HL-60 (cell line): ENCODE data around the gene ATP12A.

Experiments used
- DNase-seq, 2 experiments: peaks; one replicate each; pipeline ENCODE4 v3.0.0-alpha.2; 2010 to 2020; ENCODE audit warnings: low read depth in 1 of 2, low spot score in 1 of 2
- H3K27ac ChIP-seq: fragments of 250-450 bp; sonication (Bioruptor Pico); replicated peaks from 2 replicates; pipeline ENCODE4 v1.5.1; 2020; ENCODE audit warnings: mild to moderate bottlenecking, moderate library complexity
- H3K27me3 ChIP-seq: fragments of 250-450 bp; sonication (Bioruptor Pico); 2 replicates; pipeline ENCODE4 v1.5.1; 2021; ENCODE audit warnings: mild to moderate bottlenecking, moderate library complexity; ENCODE audit not compliant: insufficient read depth, poor library complexity, severe bottlenecking
- H3K4me3 ChIP-seq: replicated peaks from 2 replicates; pipeline ENCODE4 v1.5.1; 2011; ENCODE audit warnings: mild to moderate bottlenecking, control low read depth, low read length; ENCODE audit not compliant: insufficient read depth
- GABPA ChIP-seq: IDR thresholded peaks from 2 replicates; pipeline ENCODE4 v1.6.1; 2012; ENCODE audit warnings: low read depth
- POLR2AphosphoS5 ChIP-seq: IDR thresholded peaks from 2 replicates; pipeline ENCODE4 v1.6.1; 2012; ENCODE audit warnings: low read depth
- SPI1 ChIP-seq: IDR thresholded peaks from 2 replicates; pipeline ENCODE4 v1.6.1; 2012; ENCODE audit warnings: low read depth, mild to moderate bottlenecking, borderline replicate concordance
- TF ChIP-seq, protein P1 (sequence below): IDR thresholded peaks from one replicate; pipeline ENCODE4 v1.5.1; 2011; ENCODE audit warnings: low read length, control low read depth, inconsistent platforms; ENCODE audit not compliant: insufficient read depth
- TF ChIP-seq, protein P2 (sequence below): IDR thresholded peaks from 2 replicates; pipeline ENCODE4 v1.6.1; 2012; ENCODE audit warnings: low read depth; ENCODE audit not compliant: insufficient replicate concordance

ATP12A gene

DNA sequence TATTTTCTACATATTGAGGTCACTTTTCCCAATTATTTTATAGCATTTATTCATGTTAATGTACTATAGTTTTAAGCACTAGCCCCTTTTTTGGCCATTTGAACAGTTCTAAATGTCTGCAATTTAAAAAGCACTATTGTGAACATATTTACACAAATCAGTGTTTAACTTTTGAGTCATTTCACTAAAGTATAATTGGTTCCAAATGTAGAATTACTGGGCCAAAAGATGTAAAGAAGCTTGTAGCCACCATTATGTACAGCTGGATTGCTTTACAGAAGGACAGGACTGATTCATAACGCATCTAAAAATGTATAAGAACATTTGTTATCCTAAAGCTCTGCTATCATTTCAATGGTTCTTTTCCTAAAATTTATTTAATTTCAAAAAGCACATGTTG, 16.6 kb upstream of the ATP12A start:
- H3K4me3 ChIP-seq = no peak overlapping the region
- H3K27ac ChIP-seq = no peak overlapping the region
- H3K27me3 ChIP-seq = no peaks in the 10 kb centered on the region
- no peak for DNase-seq
- no peak for TF ChIP-seq POLR2AphosphoS5
- TF ChIP-seq SPI1 = no peak
- TF ChIP-seq, protein P1, sequence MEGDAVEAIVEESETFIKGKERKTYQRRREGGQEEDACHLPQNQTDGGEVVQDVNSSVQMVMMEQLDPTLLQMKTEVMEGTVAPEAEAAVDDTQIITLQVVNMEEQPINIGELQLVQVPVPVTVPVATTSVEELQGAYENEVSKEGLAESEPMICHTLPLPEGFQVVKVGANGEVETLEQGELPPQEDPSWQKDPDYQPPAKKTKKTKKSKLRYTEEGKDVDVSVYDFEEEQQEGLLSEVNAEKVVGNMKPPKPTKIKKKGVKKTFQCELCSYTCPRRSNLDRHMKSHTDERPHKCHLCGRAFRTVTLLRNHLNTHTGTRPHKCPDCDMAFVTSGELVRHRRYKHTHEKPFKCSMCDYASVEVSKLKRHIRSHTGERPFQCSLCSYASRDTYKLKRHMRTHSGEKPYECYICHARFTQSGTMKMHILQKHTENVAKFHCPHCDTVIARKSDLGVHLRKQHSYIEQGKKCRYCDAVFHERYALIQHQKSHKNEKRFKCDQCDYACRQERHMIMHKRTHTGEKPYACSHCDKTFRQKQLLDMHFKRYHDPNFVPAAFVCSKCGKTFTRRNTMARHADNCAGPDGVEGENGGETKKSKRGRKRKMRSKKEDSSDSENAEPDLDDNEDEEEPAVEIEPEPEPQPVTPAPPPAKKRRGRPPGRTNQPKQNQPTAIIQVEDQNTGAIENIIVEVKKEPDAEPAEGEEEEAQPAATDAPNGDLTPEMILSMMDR = no peak
- TF ChIP-seq GABPA = no peak
- TF ChIP-seq, protein P2, sequence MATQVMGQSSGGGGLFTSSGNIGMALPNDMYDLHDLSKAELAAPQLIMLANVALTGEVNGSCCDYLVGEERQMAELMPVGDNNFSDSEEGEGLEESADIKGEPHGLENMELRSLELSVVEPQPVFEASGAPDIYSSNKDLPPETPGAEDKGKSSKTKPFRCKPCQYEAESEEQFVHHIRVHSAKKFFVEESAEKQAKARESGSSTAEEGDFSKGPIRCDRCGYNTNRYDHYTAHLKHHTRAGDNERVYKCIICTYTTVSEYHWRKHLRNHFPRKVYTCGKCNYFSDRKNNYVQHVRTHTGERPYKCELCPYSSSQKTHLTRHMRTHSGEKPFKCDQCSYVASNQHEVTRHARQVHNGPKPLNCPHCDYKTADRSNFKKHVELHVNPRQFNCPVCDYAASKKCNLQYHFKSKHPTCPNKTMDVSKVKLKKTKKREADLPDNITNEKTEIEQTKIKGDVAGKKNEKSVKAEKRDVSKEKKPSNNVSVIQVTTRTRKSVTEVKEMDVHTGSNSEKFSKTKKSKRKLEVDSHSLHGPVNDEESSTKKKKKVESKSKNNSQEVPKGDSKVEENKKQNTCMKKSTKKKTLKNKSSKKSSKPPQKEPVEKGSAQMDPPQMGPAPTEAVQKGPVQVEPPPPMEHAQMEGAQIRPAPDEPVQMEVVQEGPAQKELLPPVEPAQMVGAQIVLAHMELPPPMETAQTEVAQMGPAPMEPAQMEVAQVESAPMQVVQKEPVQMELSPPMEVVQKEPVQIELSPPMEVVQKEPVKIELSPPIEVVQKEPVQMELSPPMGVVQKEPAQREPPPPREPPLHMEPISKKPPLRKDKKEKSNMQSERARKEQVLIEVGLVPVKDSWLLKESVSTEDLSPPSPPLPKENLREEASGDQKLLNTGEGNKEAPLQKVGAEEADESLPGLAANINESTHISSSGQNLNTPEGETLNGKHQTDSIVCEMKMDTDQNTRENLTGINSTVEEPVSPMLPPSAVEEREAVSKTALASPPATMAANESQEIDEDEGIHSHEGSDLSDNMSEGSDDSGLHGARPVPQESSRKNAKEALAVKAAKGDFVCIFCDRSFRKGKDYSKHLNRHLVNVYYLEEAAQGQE = no peak

DNA sequence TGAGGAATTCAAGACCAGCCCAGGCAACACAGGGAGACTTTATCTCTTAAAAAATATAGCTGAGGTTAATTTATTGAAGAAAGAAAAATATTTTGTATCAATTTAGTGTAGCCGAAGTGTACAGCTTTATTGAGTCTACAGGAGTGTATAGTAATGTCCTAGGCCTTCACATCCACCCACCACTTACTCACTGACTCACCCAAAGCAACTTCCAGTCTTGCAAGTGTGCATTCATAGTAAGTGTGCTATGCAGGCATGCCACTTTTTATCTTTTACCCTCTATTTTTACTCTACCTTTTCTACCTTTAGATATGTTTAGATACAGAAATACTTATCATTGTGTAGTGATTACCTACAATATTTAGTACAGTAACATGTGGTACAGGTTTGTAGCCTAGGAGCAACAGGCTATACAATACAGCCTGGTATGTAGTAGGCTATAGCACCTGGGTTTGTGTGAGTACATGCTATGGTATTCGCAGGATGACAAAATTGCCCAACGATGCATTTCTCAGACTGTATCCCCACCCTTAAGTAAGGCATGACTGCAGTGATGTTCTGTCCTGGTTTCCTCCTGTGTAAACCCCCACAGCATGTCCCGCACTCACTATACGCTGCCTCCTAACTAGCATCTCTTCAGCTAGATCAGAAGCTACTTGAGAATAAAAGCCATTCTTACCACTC, 15.3 kb upstream of the ATP12A start:
- TF ChIP-seq, protein P2 = no peak
- TF ChIP-seq, protein P1 = no peak
- TF ChIP-seq GABPA = no peak
- no peak for TF ChIP-seq SPI1
- TF ChIP-seq POLR2AphosphoS5 = no peak
- DNase-seq = no peak
- no peaks in the 10 kb centered on the region for H3K27me3 ChIP-seq
- no peak overlapping the region for H3K4me3 ChIP-seq
- no peak overlapping the region for H3K27ac ChIP-seq

DNA sequence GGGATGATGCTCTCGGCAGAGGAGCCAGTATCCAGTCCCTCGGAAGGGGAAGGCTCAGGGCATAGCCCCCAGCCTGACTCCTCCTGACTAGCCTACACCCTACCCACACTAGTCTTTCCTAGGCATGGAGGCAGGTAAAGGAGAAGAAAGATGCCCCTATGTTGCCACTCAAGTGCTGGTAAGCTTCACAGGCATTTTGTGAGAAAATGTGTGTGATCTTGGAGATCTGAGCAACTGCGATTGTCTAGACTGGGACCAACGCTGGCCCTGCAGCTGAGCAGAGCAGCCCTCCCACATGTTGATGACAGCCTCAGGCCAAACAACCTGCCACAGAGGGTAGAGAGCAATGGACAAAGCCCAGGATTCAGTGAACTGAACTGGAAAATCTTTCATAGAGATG, 11.7 kb upstream of the ATP12A start:
- Histone ChIP-seq H3K27ac (no peak overlapping the region), H3K27me3 (peaks cover 4% of the 10 kb centered on the region), H3K4me3 (no peak overlapping the region)
- DNase-seq = no peak
- no peak for TF ChIP-seq GABPA
- TF ChIP-seq, protein P1 = no peak
- TF ChIP-seq POLR2AphosphoS5 = no peak
- TF ChIP-seq, protein P2 = no peak
- TF ChIP-seq SPI1 = no peak
